CD4-positive, alpha-beta T cell treated with Interleukin-2 at 100 ng/mL for 4 hours (primary cell): Measurements from ENCODE around the gene ZNF608.

Experiments
- DNase-seq: peaks from one replicate; pipeline ENCODE4 v3.0.0-alpha.2; 2020; ENCODE audit warnings: low spot score

Gene ZNF608

GRCh38 chr5:124736805-124737188, 9.6 kb downstream of the ZNF608 start:
- no peak for DNase-seq

GRCh38 chr5:124736082-124736804, 10.2 kb downstream of the ZNF608 start:
- DNase-seq, result no peak

GRCh38 chr5:124735169-124735858, 11.1 kb downstream of the ZNF608 start:
- DNase-seq, result no peak

- no peak for DNase-seq
Measured at GRCh38 chr5:124734574-124735168, 11.8 kb downstream of the ZNF608 start.

GRCh38 chr5:124733329-124733650, 13.1 kb downstream of the ZNF608 start:
- no peak for DNase-seq

GRCh38 chr5:124732428-124733328, 13.8 kb downstream of the ZNF608 start:
- DNase-seq, result no peak

- no peak for DNase-seq
Measured at GRCh38 chr5:124730381-124730780, 16.1 kb downstream of the ZNF608 start.

- DNase-seq, result no peak
Measured at GRCh38 chr5:124729720-124730359, 16.6 kb downstream of the ZNF608 start.

GRCh38 chr5:124728968-124729332, 17.5 kb downstream of the ZNF608 start:
- DNase-seq, result no peak

GRCh38 chr5:124728331-124728967, 18.0 kb downstream of the ZNF608 start:
- DNase-seq, result no peak

GRCh38 chr5:124726631-124727362, 19.6 kb downstream of the ZNF608 start:
- no peak for DNase-seq

GRCh38 chr5:124725622-124726258, 20.7 kb downstream of the ZNF608 start:
- no peak for DNase-seq

- DNase-seq, result no peak
Measured at GRCh38 chr5:124725040-124725434, 21.4 kb downstream of the ZNF608 start.

- DNase-seq, result no peak
Measured at GRCh38 chr5:124724357-124725039, 21.9 kb downstream of the ZNF608 start.

- no peak for DNase-seq
Measured at GRCh38 chr5:124721229-124721735, 25.2 kb downstream of the ZNF608 start.

- no peak for DNase-seq
Measured at GRCh38 chr5:124720593-124720992, 25.8 kb downstream of the ZNF608 start.

GRCh38 chr5:124719113-124719967, 27.1 kb downstream of the ZNF608 start:
- no peak for DNase-seq

GRCh38 chr5:124718380-124718789, 28.1 kb downstream of the ZNF608 start:
- no peak for DNase-seq
